HEK293 (cell line): ENCODE measurements around the gene TCERG1L.

Experiments
- CTCF ChIA-PET: fragments of 350-600 bp; formaldehyde crosslinking; extraction: SDS; loops from one replicate; lab custom pipeline; 2021; ENCODE audit warnings: antibody characterized with exemption; lab: Yijun Ruan, JAX
- POLR2A ChIA-PET: fragments of 300-600 bp; formaldehyde crosslinking; extraction: SDS; loops from one replicate; lab custom pipeline; 2020; ENCODE audit warnings: antibody characterized with exemption, inconsistent platforms; lab: Yijun Ruan, JAX
- H3K27ac ChIP-seq: fragments of 200-500 bp; sonication (Bioruptor generic); 2 replicates; pipeline ENCODE4 v1.5.1; 2014; ENCODE audit warnings: low read depth, low read length, control low read depth, inconsistent platforms; ENCODE audit errors: extremely low read depth
- H3K36me3 ChIP-seq, 2 experiments: fragments of 200-500 bp in 1 of 2; sonication (Bioruptor generic) in 1 of 2; 1 replicate in 1 of 2; 2 replicates in 1 of 2; pipeline ENCODE4 v1.5.1; 2014 to 2017; ENCODE audit warnings: inconsistent platforms in 2 of 2, low read length in 2 of 2; ENCODE audit not compliant: control insufficient read depth in 2 of 2, insufficient read depth in 1 of 2
- H3K4me1 ChIP-seq: fragments of 200-500 bp; sonication (Bioruptor generic); 2 replicates; pipeline ENCODE4 v1.5.1; 2014; ENCODE audit warnings: mild to moderate bottlenecking, low read length, inconsistent platforms; ENCODE audit not compliant: control insufficient read depth, insufficient read depth
- H3K4me3 ChIP-seq: 2 replicates; pipeline ENCODE4 v1.5.1; 2011; ENCODE audit warnings: low read depth, mild to moderate bottlenecking, control low read depth, low read length, moderate library complexity
- H3K9me3 ChIP-seq: fragments of 200-500 bp; sonication (Bioruptor generic); 2 replicates; pipeline ENCODE4 v1.5.1; 2014; ENCODE audit warnings: low read depth, low read length, inconsistent platforms; ENCODE audit not compliant: control insufficient read depth, insufficient read depth
- GFI1B ChIP-seq: fragments of 450-650 bp; formaldehyde crosslinking; IDR thresholded peaks from 2 replicates; pipeline ENCODE4 v1.5.1; 2016; ENCODE audit warnings: missing biosample characterization, missing genetic modification characterization
- IKZF3 ChIP-seq: fragments of 450-650 bp; IDR thresholded peaks from 2 replicates; pipeline ENCODE4 v1.5.0; 2018; ENCODE audit warnings: missing biosample characterization, mild to moderate bottlenecking, missing genetic modification characterization, moderate library complexity
- KLF7 ChIP-seq: fragments of 450-650 bp; formaldehyde crosslinking; IDR thresholded peaks from 2 replicates; pipeline ENCODE4 v1.5.1; 2016; ENCODE audit warnings: missing biosample characterization, missing genetic modification characterization, borderline replicate concordance
- MEIS1 ChIP-seq: sonication (generic); formaldehyde crosslinking; IDR thresholded peaks from 2 replicates; pipeline ENCODE4 v1.8.1; 2022; ENCODE audit warnings: missing genetic modification reagents, mild to moderate bottlenecking, borderline replicate concordance
- SALL2 ChIP-seq: fragments of 450-650 bp; formaldehyde crosslinking; IDR thresholded peaks from 2 replicates; pipeline ENCODE4 v1.5.0; 2017; ENCODE audit warnings: missing biosample characterization, mild to moderate bottlenecking, missing genetic modification characterization, borderline replicate concordance
- ZBTB20 ChIP-seq: fragments of 450-650 bp; formaldehyde crosslinking; IDR thresholded peaks from 2 replicates; pipeline ENCODE4 v1.5.1; 2016; ENCODE audit warnings: missing biosample characterization, missing genetic modification characterization
- ZBTB8A ChIP-seq: fragments of 450-650 bp; formaldehyde crosslinking; IDR thresholded peaks from 2 replicates; pipeline ENCODE4 v1.5.1; 2016; ENCODE audit warnings: missing biosample characterization, missing genetic modification characterization
- ZFP37 ChIP-seq: fragments of 450-650 bp; formaldehyde crosslinking; IDR thresholded peaks from 2 replicates; pipeline ENCODE4 v1.5.1; 2016; ENCODE audit warnings: missing biosample characterization, missing genetic modification characterization
- ZFP41 ChIP-seq: fragments of 450-650 bp; formaldehyde crosslinking; IDR thresholded peaks from 2 replicates; pipeline ENCODE4 v1.5.1; 2016; ENCODE audit warnings: missing biosample characterization, missing genetic modification characterization, borderline replicate concordance
- ZNF202 ChIP-seq: fragments of 450-650 bp; formaldehyde crosslinking; IDR thresholded peaks from 2 replicates; pipeline ENCODE4 v1.5.1; 2016; ENCODE audit warnings: missing biosample characterization, missing genetic modification characterization, borderline replicate concordance
- ZNF404 ChIP-seq: fragments of 450-650 bp; formaldehyde crosslinking; IDR thresholded peaks from 2 replicates; pipeline ENCODE4 v1.5.1; 2017; ENCODE audit warnings: missing biosample characterization, missing genetic modification characterization
- ZNF433 ChIP-seq: fragments of 450-650 bp; formaldehyde crosslinking; IDR thresholded peaks from 2 replicates; pipeline ENCODE4 v1.5.1; 2016; ENCODE audit warnings: missing biosample characterization, missing genetic modification characterization, low read depth
- ZNF600 ChIP-seq: fragments of 450-650 bp; formaldehyde crosslinking; IDR thresholded peaks from 2 replicates; pipeline ENCODE4 v1.5.1; 2016; ENCODE audit warnings: missing biosample characterization, missing genetic modification characterization
- ZNF654 ChIP-seq: fragments of 450-650 bp; formaldehyde crosslinking; IDR thresholded peaks from 2 replicates; pipeline ENCODE4 v1.5.1; 2016; ENCODE audit warnings: low read depth, missing biosample characterization, missing genetic modification characterization
- TF ChIP-seq, protein P1 (sequence below): fragments of 450-650 bp; formaldehyde crosslinking; optimal IDR thresholded peaks from 2 replicates; pipeline ENCODE3; 2016; ENCODE audit warnings: missing biosample characterization, mild to moderate bottlenecking, missing genetic modification characterization
- TF ChIP-seq, protein P2 (sequence below): fragments of 450-650 bp; formaldehyde crosslinking; conservative IDR thresholded peaks from 2 replicates; pipeline ENCODE4 v1.5.1; 2016; ENCODE audit warnings: low read depth, missing biosample characterization, missing genetic modification characterization
- TF ChIP-seq, protein P3 (sequence below): fragments of 450-650 bp; formaldehyde crosslinking; conservative IDR thresholded peaks from 2 replicates; pipeline ENCODE4 v1.5.1; 2016; ENCODE audit warnings: low read depth, missing biosample characterization, missing genetic modification characterization
- TF ChIP-seq, protein P4 (sequence below): fragments of 450-650 bp; formaldehyde crosslinking; IDR thresholded peaks from 2 replicates; pipeline ENCODE4 v1.5.1; 2016; ENCODE audit warnings: missing biosample characterization, missing genetic modification characterization, low read depth

TCERG1L gene

DNA sequence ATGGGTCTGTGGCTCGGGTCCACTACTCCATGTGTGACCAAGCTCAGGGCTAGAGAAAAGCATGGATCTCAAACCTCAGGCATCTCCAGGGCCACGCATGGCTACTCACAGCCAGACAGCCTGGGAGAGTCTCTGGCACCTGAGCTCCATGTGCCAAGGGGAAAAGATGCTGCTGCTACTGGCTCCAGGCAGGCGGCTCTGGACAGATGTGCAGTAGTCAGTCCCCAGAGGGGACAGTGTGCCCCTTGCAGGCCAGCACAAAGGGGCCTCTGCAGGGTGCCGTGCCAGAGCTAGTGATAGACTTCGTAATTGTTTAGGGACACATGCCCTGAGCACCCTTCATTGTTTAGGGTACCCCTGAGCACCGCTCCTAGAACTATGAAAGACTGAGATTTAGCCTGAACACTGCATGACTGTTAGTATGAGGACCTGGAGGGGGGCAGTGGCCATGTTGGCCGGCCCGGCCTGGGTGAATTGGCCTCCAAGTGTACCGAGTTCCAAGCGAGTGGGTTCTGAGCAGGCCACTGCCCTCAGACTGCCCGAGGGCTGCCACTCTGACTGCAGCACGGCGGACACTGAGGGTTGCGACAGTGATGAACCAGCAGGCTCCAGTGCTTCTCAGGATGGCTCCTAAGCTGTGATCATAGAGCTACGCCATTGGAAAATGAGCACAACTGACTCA, 80.7 kb downstream of the TCERG1L start:
- ChIA-PET POLR2A (no interaction called here), CTCF (interaction anchor here (0.6 kb wide), 1 partner anchor 233 kb away, joined by 3 read pairs; no protein-coding TSS in a partner anchor)
- Histone ChIP-seq H3K27ac (no peak overlapping the region), H3K9me3 (no peaks in the 10 kb centered on the region; the same call in 1 of the 2 replicates), H3K36me3 (no peaks in the 10 kb centered on the region), H3K4me1 (no peaks in the 10 kb centered on the region), H3K4me3 (no peak overlapping the region)
- TF ChIP-seq ZNF600 (tag by site-specific recombination) (no peak), ZNF654 (tag by site-specific recombination) (no peak), GFI1B (no peak), ZBTB8A (tag by site-specific recombination) (no peak), ZNF433 (no peak), ZFP37 (tag by site-specific recombination) (no peak)
- TF ChIP-seq, protein P1, sequence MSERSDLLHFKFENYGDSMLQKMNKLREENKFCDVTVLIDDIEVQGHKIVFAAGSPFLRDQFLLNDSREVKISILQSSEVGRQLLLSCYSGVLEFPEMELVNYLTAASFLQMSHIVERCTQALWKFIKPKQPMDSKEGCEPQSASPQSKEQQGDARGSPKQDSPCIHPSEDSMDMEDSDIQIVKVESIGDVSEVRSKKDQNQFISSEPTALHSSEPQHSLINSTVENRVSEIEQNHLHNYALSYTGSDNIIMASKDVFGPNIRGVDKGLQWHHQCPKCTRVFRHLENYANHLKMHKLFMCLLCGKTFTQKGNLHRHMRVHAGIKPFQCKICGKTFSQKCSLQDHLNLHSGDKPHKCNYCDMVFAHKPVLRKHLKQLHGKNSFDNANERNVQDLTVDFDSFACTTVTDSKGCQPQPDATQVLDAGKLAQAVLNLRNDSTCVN, result no peak
- TF ChIP-seq, protein P2, sequence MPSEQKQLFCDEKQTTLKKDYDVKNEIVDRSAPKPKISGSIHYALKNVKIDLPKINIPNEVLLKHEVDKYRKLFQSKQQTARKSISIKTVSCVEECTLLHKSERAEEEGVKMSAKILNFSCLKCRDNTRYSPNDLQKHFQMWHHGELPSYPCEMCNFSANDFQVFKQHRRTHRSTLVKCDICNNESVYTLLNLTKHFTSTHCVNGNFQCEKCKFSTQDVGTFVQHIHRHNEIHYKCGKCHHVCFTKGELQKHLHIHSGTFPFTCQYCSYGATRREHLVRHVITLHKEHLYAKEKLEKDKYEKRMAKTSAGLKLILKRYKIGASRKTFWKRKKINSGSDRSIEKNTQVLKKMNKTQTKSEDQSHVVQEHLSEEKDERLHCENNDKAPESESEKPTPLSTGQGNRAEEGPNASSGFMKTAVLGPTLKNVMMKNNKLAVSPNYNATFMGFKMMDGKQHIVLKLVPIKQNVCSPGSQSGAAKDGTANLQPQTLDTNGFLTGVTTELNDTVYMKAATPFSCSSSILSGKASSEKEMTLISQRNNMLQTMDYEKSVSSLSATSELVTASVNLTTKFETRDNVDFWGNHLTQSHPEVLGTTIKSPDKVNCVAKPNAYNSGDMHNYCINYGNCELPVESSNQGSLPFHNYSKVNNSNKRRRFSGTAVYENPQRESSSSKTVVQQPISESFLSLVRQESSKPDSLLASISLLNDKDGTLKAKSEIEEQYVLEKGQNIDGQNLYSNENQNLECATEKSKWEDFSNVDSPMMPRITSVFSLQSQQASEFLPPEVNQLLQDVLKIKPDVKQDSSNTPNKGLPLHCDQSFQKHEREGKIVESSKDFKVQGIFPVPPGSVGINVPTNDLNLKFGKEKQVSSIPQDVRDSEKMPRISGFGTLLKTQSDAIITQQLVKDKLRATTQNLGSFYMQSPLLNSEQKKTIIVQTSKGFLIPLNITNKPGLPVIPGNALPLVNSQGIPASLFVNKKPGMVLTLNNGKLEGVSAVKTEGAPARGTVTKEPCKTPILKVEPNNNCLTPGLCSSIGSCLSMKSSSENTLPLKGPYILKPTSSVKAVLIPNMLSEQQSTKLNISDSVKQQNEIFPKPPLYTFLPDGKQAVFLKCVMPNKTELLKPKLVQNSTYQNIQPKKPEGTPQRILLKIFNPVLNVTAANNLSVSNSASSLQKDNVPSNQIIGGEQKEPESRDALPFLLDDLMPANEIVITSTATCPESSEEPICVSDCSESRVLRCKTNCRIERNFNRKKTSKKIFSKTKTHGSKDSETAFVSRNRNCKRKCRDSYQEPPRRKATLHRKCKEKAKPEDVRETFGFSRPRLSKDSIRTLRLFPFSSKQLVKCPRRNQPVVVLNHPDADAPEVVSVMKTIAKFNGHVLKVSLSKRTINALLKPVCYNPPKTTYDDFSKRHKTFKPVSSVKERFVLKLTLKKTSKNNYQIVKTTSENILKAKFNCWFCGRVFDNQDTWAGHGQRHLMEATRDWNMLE, result no peak
- TF ChIP-seq, protein P3, sequence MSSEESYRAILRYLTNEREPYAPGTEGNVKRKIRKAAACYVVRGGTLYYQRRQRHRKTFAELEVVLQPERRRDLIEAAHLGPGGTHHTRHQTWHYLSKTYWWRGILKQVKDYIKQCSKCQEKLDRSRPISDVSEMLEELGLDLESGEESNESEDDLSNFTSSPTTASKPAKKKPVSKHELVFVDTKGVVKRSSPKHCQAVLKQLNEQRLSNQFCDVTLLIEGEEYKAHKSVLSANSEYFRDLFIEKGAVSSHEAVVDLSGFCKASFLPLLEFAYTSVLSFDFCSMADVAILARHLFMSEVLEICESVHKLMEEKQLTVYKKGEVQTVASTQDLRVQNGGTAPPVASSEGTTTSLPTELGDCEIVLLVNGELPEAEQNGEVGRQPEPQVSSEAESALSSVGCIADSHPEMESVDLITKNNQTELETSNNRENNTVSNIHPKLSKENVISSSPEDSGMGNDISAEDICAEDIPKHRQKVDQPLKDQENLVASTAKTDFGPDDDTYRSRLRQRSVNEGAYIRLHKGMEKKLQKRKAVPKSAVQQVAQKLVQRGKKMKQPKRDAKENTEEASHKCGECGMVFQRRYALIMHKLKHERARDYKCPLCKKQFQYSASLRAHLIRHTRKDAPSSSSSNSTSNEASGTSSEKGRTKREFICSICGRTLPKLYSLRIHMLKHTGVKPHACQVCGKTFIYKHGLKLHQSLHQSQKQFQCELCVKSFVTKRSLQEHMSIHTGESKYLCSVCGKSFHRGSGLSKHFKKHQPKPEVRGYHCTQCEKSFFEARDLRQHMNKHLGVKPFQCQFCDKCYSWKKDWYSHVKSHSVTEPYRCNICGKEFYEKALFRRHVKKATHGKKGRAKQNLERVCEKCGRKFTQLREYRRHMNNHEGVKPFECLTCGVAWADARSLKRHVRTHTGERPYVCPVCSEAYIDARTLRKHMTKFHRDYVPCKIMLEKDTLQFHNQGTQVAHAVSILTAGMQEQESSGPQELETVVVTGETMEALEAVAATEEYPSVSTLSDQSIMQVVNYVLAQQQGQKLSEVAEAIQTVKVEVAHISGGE (tag by site-specific recombination), result no peak
- TF ChIP-seq, protein P4, sequence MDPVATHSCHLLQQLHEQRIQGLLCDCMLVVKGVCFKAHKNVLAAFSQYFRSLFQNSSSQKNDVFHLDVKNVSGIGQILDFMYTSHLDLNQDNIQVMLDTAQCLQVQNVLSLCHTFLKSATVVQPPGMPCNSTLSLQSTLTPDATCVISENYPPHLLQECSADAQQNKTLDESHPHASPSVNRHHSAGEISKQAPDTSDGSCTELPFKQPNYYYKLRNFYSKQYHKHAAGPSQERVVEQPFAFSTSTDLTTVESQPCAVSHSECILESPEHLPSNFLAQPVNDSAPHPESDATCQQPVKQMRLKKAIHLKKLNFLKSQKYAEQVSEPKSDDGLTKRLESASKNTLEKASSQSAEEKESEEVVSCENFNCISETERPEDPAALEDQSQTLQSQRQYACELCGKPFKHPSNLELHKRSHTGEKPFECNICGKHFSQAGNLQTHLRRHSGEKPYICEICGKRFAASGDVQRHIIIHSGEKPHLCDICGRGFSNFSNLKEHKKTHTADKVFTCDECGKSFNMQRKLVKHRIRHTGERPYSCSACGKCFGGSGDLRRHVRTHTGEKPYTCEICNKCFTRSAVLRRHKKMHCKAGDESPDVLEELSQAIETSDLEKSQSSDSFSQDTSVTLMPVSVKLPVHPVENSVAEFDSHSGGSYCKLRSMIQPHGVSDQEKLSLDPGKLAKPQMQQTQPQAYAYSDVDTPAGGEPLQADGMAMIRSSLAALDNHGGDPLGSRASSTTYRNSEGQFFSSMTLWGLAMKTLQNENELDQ (tag by site-specific recombination), result no peak

DNA sequence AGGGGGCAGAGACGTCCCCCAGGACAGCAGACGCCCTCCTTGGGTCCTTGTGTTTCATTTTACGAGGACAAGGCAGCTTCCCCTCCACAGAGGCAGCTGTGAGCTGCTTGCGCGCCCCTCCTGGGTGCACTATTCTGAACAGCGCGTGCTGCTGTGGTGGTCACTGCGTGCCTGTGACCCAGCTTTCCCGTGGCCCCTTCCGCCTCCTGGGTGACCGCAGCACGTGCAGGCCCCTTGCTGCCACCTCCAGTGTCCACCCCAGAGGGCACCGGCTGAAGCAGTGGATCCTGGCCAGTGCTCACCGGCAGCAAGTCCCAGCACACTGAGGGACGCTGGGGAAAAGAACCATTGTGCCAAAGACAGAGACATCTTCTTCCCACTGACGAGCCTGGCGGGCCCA, 81.4 kb downstream of the TCERG1L start:
- POLR2A ChIA-PET, result no interaction called here
- no peak for TF ChIP-seq IKZF3
- no peak for TF ChIP-seq ZBTB8A (tag by site-specific recombination)
- TF ChIP-seq MEIS1 (CRISPR knock-in tag), result no peak
- no peak for TF ChIP-seq ZFP41 (tag by site-specific recombination)
- TF ChIP-seq ZBTB20 (tag by site-specific recombination), result no peak
- TF ChIP-seq SALL2 (tag by site-specific recombination), result no peak
- no peak for TF ChIP-seq KLF7
- no peak for TF ChIP-seq ZNF202 (tag by site-specific recombination)
- no peak for TF ChIP-seq ZNF404
- H3K27ac ChIP-seq, result no peak overlapping the region
- H3K9me3 ChIP-seq, result no peaks in the 10 kb centered on the region; the same call in 1 of the 2 replicates
- H3K4me3 ChIP-seq, result no peak overlapping the region
- H3K36me3 ChIP-seq, result no peaks in the 10 kb centered on the region
- no peaks in the 10 kb centered on the region for H3K4me1 ChIP-seq
- CTCF ChIA-PET, result no interaction called here
